ENCODE measurements around the gene NEDD4L. TPM values are rescaled to one million over a fixed set of nuclear protein-coding genes. Genes with fewer than 3 reads are reported as not detected.
A peak's percentile ranks its signal among the peaks of the same experiment; 100 is the strongest.

NEDD4L gene
- total RNA-seq, 1 donor from 2014 or later: 93.9 TPM

GRCh38 chr18:58025205-58025604 lies 18.8 kb upstream of the NEDD4L start:
- Mint-ChIP-seq H3K36me3 (ENCODE audit: low read depth, unreplicated experiment) (no peaks in the 10 kb centered on the region), H3K4me1 (ENCODE audit: low read depth, unreplicated experiment) (no peaks in the 10 kb centered on the region), H3K27me3 (ENCODE audit: low read depth, unreplicated experiment) (peaks cover 2% of the 10 kb centered on the region), H3K4me3 (ENCODE audit: unreplicated experiment) (no peak overlapping the region), H3K27ac (ENCODE audit: unreplicated experiment) (no peak overlapping the region), H3K9me3 (ENCODE audit: unreplicated experiment) (no peaks in the 10 kb centered on the region)
- Histone ChIP-seq H3K9ac (ENCODE audit: low read length) (no peak overlapping the region), H3K27me3 (ENCODE audit: insufficient read depth, low read length) (peaks cover 9% of the 10 kb centered on the region), H3K79me2 (ENCODE audit: insufficient read depth, low read length) (no peaks in the 10 kb centered on the region), H3K27ac (ENCODE audit: low read depth, low read length) (no peak overlapping the region), H3K4me2 (ENCODE audit: low read length) (no peak overlapping the region), H4K20me1 (ENCODE audit: insufficient read depth, low read length) (no peaks in the 10 kb centered on the region), H3K36me3 (ENCODE audit: insufficient read depth, low read length) (no peaks in the 10 kb centered on the region), H3K9me3 (ENCODE audit: insufficient read depth, low read depth, low read length) (no peaks in the 10 kb centered on the region), H2AFZ (ENCODE audit: low read depth, low read length) (no peak overlapping the region), H3K4me1 (ENCODE audit: insufficient read depth, low read length) (no peaks in the 10 kb centered on the region), H3K4me3 (ENCODE audit: insufficient read depth, low read depth, low read length) (no peak overlapping the region)
- DNase-seq (ENCODE audit: low read depth) (no peak), FAIRE-seq (no peak)
- TF ChIP-seq EZH2 (IDR thresholded peaks at IDR 0.05; ENCODE audit: insufficient read depth, low read length) (no peak), CTCF (IDR thresholded peaks at IDR 0.05; ENCODE audit: insufficient read depth, low read depth, low read length) (no peak)

- Histone ChIP-seq H3K27ac (ENCODE audit: low read depth, low read length) (no peak overlapping the region), H3K9ac (ENCODE audit: low read length) (no peak overlapping the region), H3K4me3 (ENCODE audit: insufficient read depth, low read depth, low read length) (no peak overlapping the region), H3K36me3 (ENCODE audit: insufficient read depth, low read length) (no peaks in the 10 kb centered on the region), H3K79me2 (ENCODE audit: insufficient read depth, low read length) (no peaks in the 10 kb centered on the region), H3K4me1 (ENCODE audit: insufficient read depth, low read length) (no peaks in the 10 kb centered on the region), H4K20me1 (ENCODE audit: insufficient read depth, low read length) (no peaks in the 10 kb centered on the region), H3K4me2 (ENCODE audit: low read length) (no peak overlapping the region), H3K27me3 (ENCODE audit: insufficient read depth, low read length) (peaks cover 9% of the 10 kb centered on the region), H2AFZ (ENCODE audit: low read depth, low read length) (no peak overlapping the region), H3K9me3 (ENCODE audit: insufficient read depth, low read depth, low read length) (no peaks in the 10 kb centered on the region)
- no peaks in the 10 kb centered on the region for H3K9me3 Mint-ChIP-seq (ENCODE audit: unreplicated experiment)
- no peaks in the 10 kb centered on the region for H3K4me1 Mint-ChIP-seq (ENCODE audit: low read depth, unreplicated experiment)
- DNase-seq (ENCODE audit: low read depth): peak; percentile 25
- no peaks in the 10 kb centered on the region for H3K36me3 Mint-ChIP-seq (ENCODE audit: low read depth, unreplicated experiment)
- no peak overlapping the region for H3K27ac Mint-ChIP-seq (ENCODE audit: unreplicated experiment)
- no peak for FAIRE-seq
- no peak overlapping the region for H3K4me3 Mint-ChIP-seq (ENCODE audit: unreplicated experiment)
- H3K27me3 Mint-ChIP-seq (ENCODE audit: low read depth, unreplicated experiment): peaks cover 2% of the 10 kb centered on the region
- TF ChIP-seq CTCF (IDR thresholded peaks at IDR 0.05; ENCODE audit: insufficient read depth, low read depth, low read length): no peak
- TF ChIP-seq EZH2 (IDR thresholded peaks at IDR 0.05; ENCODE audit: insufficient read depth, low read length): no peak
Measured at GRCh38 chr18:58025733-58026132, 18.3 kb upstream of the NEDD4L start.

GRCh38 chr18:58026395-58026794 lies 17.6 kb upstream of the NEDD4L start:
- Histone ChIP-seq H2AFZ (ENCODE audit: low read depth, low read length) (no peak overlapping the region), H3K4me2 (ENCODE audit: low read length) (no peak overlapping the region)
- FAIRE-seq: no peak

More at GRCh38 chr18:58026395-58026794, 17.6 kb upstream of the NEDD4L start:
- no peak overlapping the region for H3K9ac ChIP-seq (ENCODE audit: low read length)
- no peak for TF ChIP-seq CTCF (IDR thresholded peaks at IDR 0.05; ENCODE audit: insufficient read depth, low read depth, low read length)
- no peak for TF ChIP-seq EZH2 (IDR thresholded peaks at IDR 0.05; ENCODE audit: insufficient read depth, low read length)
- Mint-ChIP-seq H3K27me3 (ENCODE audit: low read depth, unreplicated experiment) (no peaks in the 10 kb centered on the region), H3K4me3 (ENCODE audit: unreplicated experiment) (no peak overlapping the region), H3K9me3 (ENCODE audit: unreplicated experiment) (no peaks in the 10 kb centered on the region), H3K27ac (ENCODE audit: unreplicated experiment) (no peak overlapping the region), H3K4me1 (ENCODE audit: low read depth, unreplicated experiment) (no peaks in the 10 kb centered on the region), H3K36me3 (ENCODE audit: low read depth, unreplicated experiment) (no peaks in the 10 kb centered on the region)
- H3K79me2 ChIP-seq (ENCODE audit: insufficient read depth, low read length): no peaks in the 10 kb centered on the region
- no peaks in the 10 kb centered on the region for H3K9me3 ChIP-seq (ENCODE audit: insufficient read depth, low read depth, low read length)
- H3K27me3 ChIP-seq (ENCODE audit: insufficient read depth, low read length): peaks cover 12% of the 10 kb centered on the region
- no peak overlapping the region for H3K27ac ChIP-seq (ENCODE audit: low read depth, low read length)
- H3K4me1 ChIP-seq (ENCODE audit: insufficient read depth, low read length): no peaks in the 10 kb centered on the region
- no peak overlapping the region for H3K4me3 ChIP-seq (ENCODE audit: insufficient read depth, low read depth, low read length)
- H4K20me1 ChIP-seq (ENCODE audit: insufficient read depth, low read length): no peaks in the 10 kb centered on the region
- DNase-seq (ENCODE audit: low read depth): no peak
- H3K36me3 ChIP-seq (ENCODE audit: insufficient read depth, low read length): no peaks in the 10 kb centered on the region
